GM19438 (cell line): ENCODE results near the gene MINDY4B.

Source experiments
- ATAC-seq: cut with Tn5 transposase; IDR thresholded peaks from one replicate; pipeline ENCODE4 v1.9.1; 2021; ENCODE audit warnings: low read depth; ENCODE audit not compliant: unreplicated experiment

MINDY4B gene

DNA sequence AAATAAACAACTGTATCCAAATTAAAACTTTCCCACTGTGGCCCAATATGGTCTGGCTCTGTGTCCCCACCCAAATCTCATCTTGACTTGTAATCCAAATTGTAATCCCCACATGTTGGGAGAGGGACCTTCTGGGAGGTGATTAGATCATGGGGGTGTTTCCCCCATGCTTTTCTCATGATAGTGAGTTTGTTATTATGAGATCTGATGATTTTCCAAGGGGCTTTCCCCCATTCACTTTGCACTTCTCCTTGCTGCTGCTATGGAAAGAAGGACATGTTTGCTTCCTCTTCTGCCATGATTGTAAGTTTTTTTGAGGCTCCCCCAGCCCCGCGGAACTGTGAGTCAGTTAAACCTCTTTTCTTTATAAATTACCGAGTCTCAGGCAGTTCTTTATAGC is 55.0 kb downstream of the MINDY4B start:
- ATAC-seq = no peak

DNA sequence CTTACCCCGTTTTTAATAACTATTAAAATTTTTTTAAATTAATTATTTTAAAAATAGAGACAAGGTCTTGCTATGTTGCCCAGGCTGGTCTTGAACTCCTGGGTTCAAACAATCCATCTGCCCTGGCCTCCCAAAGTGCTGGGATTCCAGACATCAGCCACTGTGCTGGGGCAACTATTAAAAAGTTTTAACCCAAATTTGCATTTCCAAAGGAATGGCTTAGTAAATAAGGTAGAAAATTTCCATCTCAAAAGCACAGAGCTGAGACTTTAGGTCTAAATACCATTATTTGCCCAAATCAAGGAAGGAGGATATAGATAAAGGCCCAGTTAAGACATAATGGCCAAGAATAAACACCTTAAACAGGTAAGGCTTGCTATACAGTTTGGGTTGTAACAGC is 56.4 kb downstream of the MINDY4B start:
- ATAC-seq = no peak

DNA sequence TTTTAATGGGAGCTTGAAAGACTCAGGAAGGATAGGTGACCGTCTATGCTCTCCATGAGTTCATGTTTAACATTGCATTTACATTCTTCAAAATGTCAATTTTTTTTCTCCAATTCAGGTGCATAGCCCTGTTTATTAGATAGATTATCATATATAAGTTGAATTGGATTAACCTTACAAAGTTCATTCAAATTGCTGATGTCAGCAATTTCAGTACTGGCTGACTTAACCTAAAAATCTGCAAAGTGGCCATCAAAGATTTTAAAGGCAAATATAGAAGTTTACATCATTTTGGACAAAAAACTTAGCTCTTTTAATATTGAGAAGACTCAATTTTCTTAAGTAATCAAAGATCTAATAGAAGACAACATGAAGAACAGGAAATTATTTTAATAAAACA is 57.8 kb downstream of the MINDY4B start:
- ATAC-seq = no peak

DNA sequence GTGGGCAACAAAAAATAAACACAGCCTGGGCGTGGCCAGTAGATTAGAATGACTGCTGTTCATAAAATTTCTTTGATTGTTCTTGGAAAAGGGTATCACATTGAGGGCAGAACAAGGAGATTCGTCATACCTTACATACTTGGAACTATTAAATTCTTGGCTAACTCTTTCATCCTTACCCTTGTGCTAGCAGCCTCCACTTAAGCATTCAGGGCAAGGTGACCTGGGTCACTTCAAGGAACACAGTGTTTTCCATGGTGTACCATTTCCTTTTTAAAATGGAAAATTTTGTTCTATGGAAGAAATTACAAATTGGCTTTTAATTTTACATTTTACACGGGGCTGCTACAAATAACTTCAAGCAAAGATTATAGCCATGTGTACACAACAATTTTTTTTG is 60.8 kb downstream of the MINDY4B start:
- no peak for ATAC-seq

DNA sequence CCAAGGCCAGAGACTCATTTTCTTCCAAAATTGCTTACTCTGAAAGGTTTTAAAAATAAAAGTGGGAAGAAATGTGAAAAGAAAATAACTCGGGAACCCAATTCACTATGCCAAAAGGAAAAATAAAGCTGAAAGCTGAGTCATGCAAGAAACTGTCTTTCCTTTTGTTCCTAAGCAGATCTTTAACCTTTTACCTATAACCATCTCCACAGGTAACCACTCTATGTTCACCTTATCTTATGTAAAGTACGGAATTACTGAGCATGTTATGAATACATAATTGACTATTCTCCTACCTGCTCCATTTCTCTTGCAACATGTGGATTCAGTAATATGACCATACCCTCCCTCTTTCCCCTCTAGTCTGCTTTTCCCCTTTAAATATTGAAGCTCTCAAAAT is 62.0 kb downstream of the MINDY4B start:
- ATAC-seq = no peak

DNA sequence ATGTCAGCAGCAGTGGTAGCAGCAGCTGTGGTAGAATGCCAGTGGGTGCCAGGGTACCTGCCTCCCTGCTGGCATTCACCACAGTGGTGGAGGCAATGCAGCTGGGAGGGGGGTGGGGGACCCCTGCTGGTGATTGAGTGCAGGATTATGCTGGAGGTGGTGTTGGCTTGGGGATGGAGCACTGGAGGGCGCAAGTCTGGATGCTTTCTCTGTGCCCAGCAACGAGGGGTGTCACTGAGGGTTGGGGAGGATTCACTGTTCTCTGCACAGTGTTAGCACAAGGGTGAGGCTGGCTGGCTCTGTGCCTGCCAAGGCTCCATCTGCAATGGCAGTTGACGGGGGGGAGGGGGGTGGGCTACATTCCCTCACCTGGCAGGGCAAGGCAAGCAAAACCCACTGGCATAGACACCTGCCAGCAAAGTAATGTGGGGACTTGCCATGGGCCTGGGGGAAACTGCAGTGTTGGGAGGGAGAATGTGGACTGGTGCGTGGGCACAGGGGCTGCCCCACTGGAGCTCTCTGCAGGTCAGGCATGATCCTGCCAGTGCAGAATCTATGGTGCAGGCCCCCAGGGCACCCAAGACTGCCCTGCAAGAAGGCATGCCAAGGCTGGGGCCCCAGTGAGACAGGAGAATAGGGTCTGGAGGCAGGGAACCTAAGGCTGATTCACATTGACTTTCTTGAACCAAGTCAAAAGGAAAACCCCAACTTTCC is 64.3 kb downstream of the MINDY4B start:
- no peak for ATAC-seq

DNA sequence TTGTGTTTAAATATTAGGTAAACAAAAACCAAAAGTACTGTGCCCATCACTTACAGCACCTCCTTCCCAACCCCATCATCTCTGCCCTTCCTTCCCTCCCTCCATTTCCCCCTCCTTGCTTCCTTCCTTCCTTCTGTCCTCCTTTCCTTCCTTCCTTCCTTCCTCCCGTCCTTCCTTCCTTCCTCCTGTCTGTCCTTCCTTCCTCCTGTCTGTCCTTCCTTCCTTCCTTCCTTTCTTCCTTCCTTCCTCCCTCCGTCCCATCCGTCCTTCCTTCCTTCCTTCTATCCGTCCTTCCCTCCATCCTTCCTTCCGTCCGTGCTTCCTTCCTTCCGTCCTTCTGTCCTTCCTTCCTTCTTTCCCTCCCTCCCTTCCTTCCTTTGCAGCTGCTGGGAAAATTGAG is 74.5 kb downstream of the MINDY4B start:
- ATAC-seq = no peak

DNA sequence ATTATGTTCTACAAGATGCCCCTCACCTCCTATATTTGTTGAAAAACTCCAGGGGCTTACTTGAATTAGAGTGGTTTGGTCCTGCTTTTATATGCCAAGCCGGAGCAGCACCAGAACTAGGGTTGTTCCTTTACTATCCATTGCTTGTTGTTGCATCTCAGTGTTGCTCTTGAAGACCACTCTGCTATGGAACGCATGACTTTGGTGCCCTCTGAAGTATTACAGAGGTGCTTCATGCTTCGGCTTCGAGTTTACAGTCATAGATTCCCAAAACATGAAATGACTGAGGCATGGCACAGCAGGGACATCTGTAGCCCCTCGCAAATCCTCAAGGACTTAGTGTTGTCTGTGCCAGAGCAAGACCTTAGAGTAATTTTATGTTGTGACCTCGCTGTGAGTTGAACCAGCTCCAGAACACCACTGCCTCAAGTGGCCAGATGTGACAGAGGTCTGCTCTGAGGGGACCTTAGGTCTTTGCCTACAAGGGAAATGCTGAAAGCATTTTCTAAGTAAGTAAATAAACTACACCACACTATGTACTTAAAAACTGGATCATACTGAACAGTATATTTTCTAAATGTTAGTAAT is 75.1 kb downstream of the MINDY4B start:
- ATAC-seq = no peak

DNA sequence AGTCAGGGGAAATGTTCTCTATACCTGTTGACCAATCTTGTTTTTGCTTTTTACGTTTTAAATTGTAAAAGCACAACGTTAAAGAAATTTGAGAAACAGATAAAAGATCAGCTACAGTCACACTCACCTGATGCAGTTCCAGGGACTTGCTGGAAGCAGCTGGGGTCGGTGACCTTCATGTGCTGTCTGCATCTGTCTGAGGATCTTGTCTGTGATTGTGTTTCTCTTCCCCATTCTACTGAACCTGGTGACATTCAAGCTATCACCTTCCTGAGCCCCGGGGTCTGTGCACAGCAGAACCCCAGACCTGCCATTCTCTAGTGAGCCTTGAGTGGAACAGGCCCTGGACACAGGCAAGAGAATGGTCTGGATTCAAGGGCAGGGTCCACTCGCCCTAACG is 75.8 kb downstream of the MINDY4B start:
- ATAC-seq = no peak

DNA sequence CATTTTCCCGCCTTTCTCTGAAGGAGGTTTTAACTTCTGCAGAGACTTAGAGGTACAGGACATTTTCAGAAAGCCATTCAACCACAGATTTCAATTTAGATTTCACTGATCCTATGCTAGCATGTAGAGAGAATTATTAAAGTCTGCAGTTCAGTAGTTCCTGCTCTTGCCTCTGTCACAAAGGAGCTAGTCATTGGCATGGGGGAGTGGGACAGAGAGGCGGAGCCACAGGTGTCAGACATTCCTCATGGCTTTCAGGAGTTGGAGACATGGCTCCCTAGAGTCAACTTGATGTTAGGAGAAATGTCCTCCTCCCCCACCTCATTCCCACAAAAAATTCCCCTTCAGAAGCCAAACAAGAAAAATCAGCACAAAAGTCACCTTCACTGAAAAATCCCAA is 76.2 kb downstream of the MINDY4B start:
- ATAC-seq = no peak

DNA sequence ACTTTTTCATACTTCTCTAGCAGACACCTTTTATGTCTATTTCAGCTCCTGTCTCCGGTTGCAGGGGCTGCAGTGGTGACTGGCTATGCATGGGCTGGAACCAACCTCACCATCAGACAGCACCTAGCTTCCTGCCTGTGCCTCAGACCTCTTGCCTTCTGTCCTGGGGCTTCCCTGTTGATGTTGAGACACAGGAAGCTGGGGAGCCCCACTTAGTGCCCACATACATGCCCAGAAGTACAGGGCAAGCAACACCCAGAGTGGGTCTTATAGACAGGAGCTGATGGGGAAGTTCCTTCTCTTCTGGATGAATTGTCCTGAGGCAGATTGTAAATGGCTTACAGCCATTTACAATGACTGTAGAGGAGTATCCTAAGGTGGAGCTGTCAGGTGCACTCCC is 77.0 kb downstream of the MINDY4B start:
- ATAC-seq = no peak

DNA sequence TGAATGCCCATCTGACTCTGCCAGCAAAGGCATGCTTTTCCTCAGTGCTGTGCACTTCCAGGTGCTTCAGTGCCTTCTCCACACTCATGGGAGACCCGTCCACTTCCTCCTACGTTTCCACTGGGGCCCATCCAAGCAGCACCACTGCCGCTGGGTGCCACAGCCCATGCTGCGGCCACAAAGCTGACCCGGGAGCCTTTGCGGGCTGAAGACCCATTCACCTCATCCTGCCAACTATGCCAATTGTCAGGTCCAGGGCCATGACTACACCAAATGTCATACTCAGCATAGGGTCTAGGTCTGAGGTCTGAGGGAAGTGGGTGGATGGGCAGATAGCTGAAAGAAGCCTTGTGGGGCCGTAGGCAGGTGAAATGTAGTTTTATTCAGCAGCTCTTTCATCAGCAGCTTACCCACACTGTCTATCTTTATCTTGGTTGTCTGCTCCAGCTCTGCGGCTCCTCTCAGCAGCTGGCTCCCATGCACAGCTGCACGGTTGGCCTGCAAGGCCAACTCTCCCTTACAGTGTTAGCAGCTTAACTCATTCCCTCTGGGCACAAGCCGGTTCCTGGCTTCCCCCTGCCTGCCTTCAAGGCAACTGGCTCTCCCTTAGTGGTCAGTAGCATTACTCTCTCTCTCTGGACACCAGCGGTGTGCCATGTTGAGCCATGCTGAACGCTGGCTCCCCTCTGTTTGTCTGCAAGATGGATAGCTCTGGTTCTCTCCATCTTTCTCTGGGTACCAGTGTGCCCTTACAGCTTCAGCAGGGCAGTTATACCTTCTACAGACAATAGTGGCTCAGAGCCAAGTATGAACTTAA is 78.6 kb downstream of the MINDY4B start:
- no peak for ATAC-seq

DNA sequence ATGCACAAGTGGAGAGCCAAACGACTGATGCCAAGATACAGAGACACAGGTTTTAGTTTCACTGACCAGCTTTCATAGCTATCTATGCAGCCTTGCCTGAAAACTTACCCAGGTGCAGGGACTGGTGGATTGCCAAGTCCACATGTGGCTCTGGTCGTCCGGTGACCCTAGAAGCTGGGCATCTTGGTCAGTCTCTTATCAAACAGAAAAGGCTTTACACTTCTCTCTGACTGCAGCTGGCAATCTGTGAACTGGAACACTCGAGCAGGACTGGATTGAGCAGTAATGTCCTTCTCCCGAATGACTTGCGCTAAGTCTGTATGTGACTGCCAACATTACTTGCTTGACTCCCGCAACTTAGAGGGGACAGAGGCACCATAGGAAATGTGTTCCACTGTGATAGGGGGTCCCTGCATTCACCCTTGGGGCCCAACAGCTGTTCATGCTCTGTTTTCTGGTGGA is 79.3 kb downstream of the MINDY4B start:
- ATAC-seq = no peak

DNA sequence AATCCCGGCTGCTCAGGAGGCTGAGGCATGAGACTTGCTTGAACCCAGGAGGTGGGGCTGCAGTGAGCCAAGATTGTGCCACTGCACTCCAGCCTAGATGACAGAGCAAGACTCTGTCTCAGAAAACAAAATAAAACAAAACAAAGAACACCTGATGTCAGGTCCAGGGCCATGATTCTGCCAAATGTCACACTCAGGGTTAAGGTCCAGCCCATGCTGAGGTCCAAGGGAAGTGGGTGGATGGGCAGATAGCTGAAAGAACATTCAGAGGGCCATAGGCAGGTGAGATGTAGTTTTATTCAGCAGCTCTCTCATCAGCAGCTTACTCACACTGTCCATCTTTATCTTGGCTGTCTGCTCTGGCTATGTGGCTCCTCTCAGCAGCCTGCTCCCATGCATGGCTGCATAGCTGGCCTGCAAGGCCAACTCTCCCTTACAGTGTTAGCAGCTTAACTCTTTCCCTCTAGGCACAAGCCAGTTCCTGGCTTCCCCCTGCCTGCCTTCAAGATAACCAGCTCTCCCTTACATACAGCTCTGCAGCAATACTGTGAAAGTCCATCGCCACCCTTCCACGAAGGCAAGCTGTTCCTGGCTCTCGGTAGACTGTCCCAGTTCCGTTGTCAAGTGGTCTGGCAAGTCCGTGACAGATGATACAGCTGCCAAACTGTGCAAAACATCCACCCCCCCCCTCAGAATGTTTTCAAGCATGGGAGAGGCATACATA is 79.9 kb downstream of the MINDY4B start:
- ATAC-seq = no peak

DNA sequence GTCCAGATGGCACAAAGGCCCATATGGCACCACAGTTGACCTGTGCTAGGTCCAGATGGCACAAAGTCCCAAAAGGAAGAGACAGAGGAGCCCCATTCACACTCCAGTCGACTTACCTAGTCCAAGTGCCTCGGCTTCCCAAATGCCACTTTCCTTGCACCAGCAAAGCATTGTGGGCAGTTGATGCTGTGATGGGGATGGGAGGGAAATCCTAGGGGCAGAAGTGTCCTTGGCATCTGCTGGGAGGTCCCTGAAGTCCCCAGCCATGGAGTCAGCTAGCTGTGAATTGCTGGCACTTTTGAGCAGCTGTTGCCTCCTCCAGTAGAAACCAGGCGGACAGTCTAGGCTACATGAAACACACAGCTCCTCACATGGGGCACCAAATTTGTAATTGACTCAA is 82.0 kb downstream of the MINDY4B start:
- ATAC-seq = no peak

DNA sequence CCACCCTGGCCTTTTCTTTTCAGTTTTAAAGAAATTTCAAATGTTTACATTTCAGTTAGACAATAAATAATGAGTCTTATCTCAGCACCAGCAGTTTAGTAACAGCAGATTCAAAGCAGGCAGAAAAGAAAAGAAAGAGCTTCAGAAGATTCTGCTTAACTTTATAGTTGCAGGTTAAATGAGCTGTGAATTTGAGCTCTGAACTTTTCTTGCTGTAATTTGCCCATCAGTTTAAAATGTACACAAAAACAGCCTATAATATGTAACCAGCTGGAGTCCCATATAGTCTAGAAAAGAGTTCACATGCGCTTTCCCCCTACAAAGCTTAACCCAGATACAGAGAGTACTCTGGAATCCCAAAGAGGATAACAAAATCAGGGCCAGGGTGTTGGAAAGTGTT is 82.6 kb downstream of the MINDY4B start:
- no peak for ATAC-seq
